SKM-1 (cell line): Measurements from ENCODE around the gene LAMB2.

ENCODE experiments used
- DNase-seq: peaks from one replicate; lab custom pipeline; 2025; ENCODE audit not compliant: unreplicated experiment; lab: John Stamatoyannopoulos, UW

Gene LAMB2

GRCh38 chr3:49122022-49122421 lies 10.8 kb downstream of the LAMB2 start:
- DNase-seq = no peak

GRCh38 chr3:49121132-49121736 lies 11.6 kb downstream of the LAMB2 start:
- no peak for DNase-seq

GRCh38 chr3:49120438-49121131 lies 12.3 kb downstream of the LAMB2 start, which contains the start of gene USP19:
Gene USP19, minus strand, starts transcription at chr3:49120823. Its CDS starts 1,678 bp downstream, at chr3:49119145.
- DNase-seq = peak; percentile 66

DNA sequence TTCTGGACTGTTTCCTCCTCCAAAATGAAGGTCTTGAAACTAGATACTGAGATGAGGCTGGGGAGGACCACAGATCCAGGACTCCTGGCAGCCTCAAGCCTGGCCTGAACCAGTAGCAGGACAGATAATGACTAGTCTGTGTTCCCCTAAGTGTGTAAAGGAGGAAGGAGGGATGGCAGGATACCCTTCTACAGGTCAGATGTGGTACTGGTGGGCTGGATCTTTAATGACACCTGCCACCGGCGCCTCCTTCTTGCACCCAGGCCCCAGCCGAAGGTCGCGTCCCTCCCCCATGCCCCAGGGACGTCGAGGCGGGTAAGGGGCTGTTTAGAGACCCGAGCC lies 12.8 kb downstream of the LAMB2 start:
- DNase-seq = no peak

- DNase-seq = no peak
Observed at GRCh38 chr3:49119439-49119838, 13.4 kb downstream of the LAMB2 start.

DNA sequence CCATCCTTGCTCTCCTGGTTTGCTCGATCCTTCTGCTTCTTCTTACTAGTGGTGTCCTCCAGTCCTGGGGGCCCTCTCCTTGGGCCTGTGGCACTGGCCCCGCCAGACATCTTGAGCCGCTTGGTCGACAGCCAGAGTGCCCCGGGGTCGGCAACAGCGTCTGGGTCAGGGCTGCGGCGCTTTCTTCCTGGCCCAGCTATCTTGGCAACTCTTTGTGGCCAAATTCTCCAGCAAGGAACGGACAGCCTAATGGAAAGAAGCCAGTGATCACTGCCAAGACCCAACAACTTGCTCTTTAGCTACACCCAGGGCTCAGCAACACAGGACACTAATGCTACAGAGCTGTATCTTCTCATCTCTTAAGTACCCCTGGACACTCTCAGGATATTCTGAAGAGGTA lies 13.8 kb downstream of the LAMB2 start:
- DNase-seq = no peak

DNA sequence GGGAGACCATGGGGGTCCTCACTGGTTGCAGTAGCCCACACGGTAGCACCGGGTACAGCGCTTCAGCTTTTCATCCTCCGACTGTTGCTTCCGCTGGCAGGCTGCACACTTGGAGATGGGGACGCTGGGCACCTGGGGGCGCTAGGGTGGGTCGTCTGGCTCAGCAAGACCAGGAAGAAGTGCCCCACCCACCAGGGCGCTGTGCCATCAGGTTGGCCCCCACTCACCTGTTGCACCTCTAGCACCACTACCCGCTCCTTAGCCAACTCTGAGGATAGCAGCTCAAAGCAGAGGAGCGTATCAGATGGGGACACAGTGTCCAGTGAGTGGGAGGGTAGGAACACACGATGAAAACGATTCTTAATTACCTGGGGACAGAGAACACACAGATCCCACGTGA lies 20.6 kb downstream of the LAMB2 start:
- DNase-seq = no peak

DNA sequence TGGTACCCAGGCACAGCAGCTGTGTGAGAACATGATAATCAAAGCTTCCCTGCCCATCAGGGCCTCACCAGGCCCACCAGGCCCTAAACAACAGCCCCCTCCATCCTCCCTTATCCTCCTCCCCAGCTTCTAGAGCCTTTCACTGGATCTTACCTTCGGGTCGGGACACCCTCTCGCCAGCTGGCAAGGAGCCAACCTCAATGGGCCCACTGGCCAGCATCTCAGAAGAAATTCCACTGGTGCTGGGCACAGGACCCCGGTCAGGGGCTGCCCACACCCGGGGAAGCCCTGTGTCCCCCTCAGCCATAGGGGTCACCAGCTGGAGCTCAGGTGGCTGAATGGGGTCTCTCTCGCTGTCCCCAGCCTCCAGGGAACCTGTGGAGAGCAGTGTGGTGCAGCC lies 21.5 kb downstream of the LAMB2 start:
- DNase-seq = no peak

DNA sequence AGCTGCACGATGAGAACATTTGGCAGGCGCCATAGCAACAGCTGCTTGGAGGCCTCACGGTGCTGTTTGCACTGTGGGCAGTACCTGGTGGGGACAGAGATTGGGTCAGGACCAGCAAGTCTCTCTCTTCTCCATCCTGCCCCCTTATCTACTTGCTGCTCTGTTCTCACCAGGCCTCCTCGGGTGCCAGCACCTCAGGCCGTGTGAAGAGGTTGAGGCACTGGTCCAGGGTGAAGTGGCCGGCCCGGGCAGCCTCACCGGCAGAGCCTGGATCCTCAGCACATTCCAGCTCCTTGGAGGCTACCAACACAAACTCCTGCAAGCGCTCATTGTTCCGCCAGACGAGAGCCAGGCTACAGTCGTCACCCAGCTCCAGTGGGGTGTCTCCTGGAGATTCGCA lies 22.1 kb downstream of the LAMB2 start:
- no peak for DNase-seq

DNA sequence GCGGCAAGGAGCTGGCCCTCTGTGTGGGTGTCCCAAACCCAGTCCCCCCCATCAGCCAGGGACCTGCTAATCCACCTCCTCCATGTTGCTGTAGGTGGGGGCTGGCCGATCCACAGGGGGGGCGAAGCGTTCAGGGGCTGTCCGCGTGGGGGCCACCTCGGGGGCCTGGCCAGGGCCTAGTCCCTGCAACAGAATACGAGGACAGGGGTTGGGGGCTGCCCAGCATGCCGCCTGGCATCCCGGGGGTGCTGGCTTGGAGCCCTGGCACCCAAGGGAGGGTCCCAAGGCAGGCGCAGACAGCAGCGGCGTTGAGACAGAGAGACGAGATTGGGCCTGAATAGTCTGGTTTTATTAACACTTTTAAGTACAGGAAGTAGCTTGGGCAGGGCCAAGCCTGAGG lies 24.5 kb downstream of the LAMB2 start:
- DNase-seq = no peak

- DNase-seq = peak; percentile 81
Observed at GRCh38 chr3:49104427-49105291, 28.2 kb downstream of the LAMB2 start, which contains the start of gene QARS1. Gene QARS1, minus strand, starts transcription at chr3:49104757. Its CDS starts 24 bp downstream, at chr3:49104733.

DNA sequence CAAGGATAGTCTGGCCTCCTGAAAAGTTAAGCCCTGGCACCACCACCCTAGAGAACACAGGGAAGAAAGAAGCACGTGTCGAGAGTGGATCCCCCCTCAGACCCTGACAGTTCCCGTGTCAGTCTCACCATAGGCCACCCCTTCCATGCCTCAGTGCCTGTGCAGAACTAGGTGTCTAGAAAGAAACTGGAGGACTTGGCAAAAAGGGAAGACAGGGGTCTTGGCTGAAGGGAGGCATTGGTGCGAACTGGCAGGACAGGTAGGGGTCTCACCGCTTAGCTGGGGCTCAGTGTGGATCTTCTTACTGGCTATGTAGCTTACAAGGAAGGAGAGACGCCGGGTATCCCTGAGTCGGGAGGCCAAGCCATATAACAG lies 28.8 kb downstream of the LAMB2 start:
- DNase-seq = no peak

DNA sequence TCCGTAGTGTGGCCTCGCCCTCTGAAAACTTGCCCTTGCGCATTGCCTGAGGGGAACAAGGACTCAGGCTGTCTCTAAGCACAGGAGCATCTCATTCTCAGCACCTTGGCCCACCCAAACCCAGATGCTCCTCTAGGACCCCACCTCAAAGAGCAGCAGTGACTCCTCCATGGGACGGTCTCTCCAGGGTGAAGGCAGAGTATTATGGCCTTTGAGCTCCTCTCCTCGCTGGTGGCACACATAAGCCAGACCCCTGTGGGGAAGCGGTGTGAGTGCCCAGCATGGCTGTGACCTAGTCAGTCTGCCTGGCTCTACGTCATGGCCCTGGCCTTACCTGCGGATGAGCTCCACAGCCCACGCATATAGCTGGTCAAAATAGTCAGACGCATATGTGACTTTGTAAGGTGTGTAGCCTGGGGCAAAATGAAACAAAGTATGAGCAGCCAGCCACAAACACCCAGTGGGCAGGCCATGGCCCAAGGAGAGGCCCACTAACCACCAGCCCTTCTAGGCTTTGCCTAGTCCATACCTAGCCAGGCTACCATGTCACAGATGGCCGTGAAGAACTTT lies 32.7 kb downstream of the LAMB2 start:
- DNase-seq = no peak

DNA sequence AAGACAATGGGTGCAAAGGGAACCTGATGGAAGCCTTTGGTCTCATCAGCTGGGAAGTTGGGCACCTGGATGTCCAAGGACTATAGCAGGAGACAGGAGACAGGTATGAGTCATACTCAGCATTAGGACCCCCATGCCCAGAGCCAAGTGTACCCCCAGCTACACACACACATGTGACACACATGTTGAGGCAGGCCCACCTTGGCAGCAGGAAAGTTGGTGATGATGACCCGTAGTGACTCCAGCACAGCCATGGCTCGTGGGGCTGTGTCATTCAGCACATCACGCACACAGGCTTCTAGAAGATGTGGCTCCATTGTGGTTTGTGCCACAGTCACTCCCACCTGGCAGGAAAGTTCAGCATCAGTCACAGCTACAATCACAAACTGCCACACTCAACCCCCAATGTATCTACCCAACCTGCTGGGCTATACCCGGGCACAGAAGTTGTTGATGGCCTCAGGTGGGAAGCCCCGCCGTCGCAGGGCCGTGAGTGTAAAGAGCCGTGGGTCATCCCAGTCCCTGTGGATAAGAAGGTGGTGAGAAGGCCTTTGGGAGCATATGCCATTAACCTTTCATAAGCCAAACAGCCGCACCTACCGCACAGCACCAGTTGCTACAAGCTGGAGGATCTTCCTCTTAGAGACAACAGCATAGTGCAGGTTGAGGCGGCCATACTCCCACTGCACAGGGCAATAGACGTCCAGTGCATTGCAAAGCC lies 33.8 kb downstream of the LAMB2 start:
- no peak for DNase-seq

- no peak for DNase-seq
Observed at GRCh38 chr3:49098429-49098828, 34.4 kb downstream of the LAMB2 start.

- DNase-seq = peak; percentile 94
Observed at GRCh38 chr3:49093853-49094767, 38.7 kb downstream of the LAMB2 start, which contains the start of gene QRICH1. Gene QRICH1, minus strand, starts transcription at chr3:49094071. Its CDS starts 17,054 bp downstream, at chr3:49077017.

GRCh38 chr3:49092938-49093852 lies 39.7 kb downstream of the LAMB2 start:
- DNase-seq = no peak

DNA sequence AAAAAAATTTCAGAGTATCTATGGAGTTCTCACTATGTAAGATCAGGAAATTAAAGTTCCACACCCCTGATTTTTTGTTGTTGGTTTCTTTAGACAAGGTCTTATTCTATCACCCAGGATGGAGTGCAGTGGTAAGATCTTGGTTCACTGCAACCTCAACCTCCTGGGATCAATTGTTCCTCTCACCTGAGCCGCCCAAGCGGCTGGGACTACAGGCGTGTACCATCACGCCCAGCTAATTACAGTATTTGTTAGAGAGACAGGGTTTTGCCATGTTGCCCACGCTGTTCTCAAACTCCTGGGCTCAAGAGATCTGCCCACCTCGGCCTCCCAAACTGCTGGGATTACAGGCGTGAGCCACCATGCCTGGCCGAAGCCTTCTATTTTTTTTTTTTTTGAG lies 51.4 kb downstream of the LAMB2 start:
- DNase-seq = no peak

- no peak for DNase-seq
Observed at GRCh38 chr3:49079270-49079669, 53.6 kb downstream of the LAMB2 start.
